H7 (cell line): ENCODE results near the gene PCCA. TPM values are rescaled to one million over a fixed set of nuclear protein-coding genes. Genes with fewer than 3 reads are reported as not detected.
"Not testable (repeated sequence)": the region's sequence is repeated elsewhere in the genome, so short reads cannot be mapped to it uniquely, and the experiment has no call there.

Source experiments
- DNase-seq: peaks from one replicate; pipeline ENCODE4 v3.0.0; 2012
- H3K27me3 ChIP-seq: 2 replicates; pipeline ENCODE4 v1.6.0; 2011; ENCODE audit warnings: mild to moderate bottlenecking, low read length; ENCODE audit not compliant: control insufficient read depth, insufficient read depth
- H3K36me3 ChIP-seq: replicated peaks from 2 replicates; pipeline ENCODE4 v1.5.1; 2011; ENCODE audit warnings: low read length; ENCODE audit not compliant: control insufficient read depth, insufficient read depth
- H3K4me3 ChIP-seq: 2 replicates; pipeline ENCODE4 v1.5.1; 2011; ENCODE audit warnings: low read depth, mild to moderate bottlenecking, control low read depth, low read length, moderate library complexity; ENCODE audit not compliant: insufficient read depth
- total RNA-seq: library from RNA; depleted of rRNA; stranded (reverse); fragments of >200 nt; shearing (Covaris generic); gene quantifications from 2 replicates; pipeline ENCODE4 v1.2.3, GENCODE V29; 2014

The PCCA gene
- total RNA-seq, 1 experiment from 2014 or later, result 23.9 TPM

- H3K36me3 ChIP-seq, result no peaks in the 10 kb centered on the region
- no peaks in the 10 kb centered on the region for H3K27me3 ChIP-seq
- DNase-seq, result no peak
- no peak overlapping the region for H3K4me3 ChIP-seq
These were observed 209.3 kb downstream of the PCCA start for GRCh38 chr13:100298116-100298681.

GRCh38 chr13:100298691-100299090 lies 209.8 kb downstream of the PCCA start:
- Histone ChIP-seq H3K36me3 (no peaks in the 10 kb centered on the region), H3K27me3 (no peaks in the 10 kb centered on the region), H3K4me3 (no peak overlapping the region)
- DNase-seq, result no peak

- no peak for DNase-seq
- H3K4me3 ChIP-seq, result no peak overlapping the region
- no peaks in the 10 kb centered on the region for H3K27me3 ChIP-seq
- H3K36me3 ChIP-seq, result no peaks in the 10 kb centered on the region
These were observed 211.3 kb downstream of the PCCA start for GRCh38 chr13:100300243-100300642.

- no peak for DNase-seq
- no peaks in the 10 kb centered on the region for H3K36me3 ChIP-seq
- H3K4me3 ChIP-seq, result no peak overlapping the region
- H3K27me3 ChIP-seq, result no peaks in the 10 kb centered on the region
These were observed 211.8 kb downstream of the PCCA start for GRCh38 chr13:100300708-100301107.

GRCh38 chr13:100301418-100301817 lies 212.5 kb downstream of the PCCA start:
- no peak overlapping the region for H3K4me3 ChIP-seq
- H3K27me3 ChIP-seq, result no peaks in the 10 kb centered on the region
- no peak for DNase-seq
- no peaks in the 10 kb centered on the region for H3K36me3 ChIP-seq

- no peak for DNase-seq
- H3K27me3 ChIP-seq, result no peaks in the 10 kb centered on the region
- no peaks in the 10 kb centered on the region for H3K36me3 ChIP-seq
- no peak overlapping the region for H3K4me3 ChIP-seq
These were observed 213.5 kb downstream of the PCCA start for GRCh38 chr13:100302391-100302790.

- H3K4me3 ChIP-seq, result no peak overlapping the region
- H3K27me3 ChIP-seq, result no peaks in the 10 kb centered on the region
- H3K36me3 ChIP-seq, result no peaks in the 10 kb centered on the region
- DNase-seq, result no peak
These were observed 215.3 kb downstream of the PCCA start for GRCh38 chr13:100304229-100304628.

GRCh38 chr13:100305398-100305797 lies 216.5 kb downstream of the PCCA start:
- Histone ChIP-seq H3K27me3 (no peaks in the 10 kb centered on the region), H3K4me3 (no peak overlapping the region), H3K36me3 (no peaks in the 10 kb centered on the region)
- DNase-seq, result no peak

- no peak for DNase-seq
These were observed 217.1 kb downstream of the PCCA start for GRCh38 chr13:100306030-100306429.

GRCh38 chr13:100306434-100306999 lies 217.6 kb downstream of the PCCA start:
- DNase-seq, result no peak

More at GRCh38 chr13:100306030-100306429, 217.1 kb downstream of the PCCA start:
- Histone ChIP-seq H3K27me3 (no peaks in the 10 kb centered on the region), H3K4me3 (no peak overlapping the region), H3K36me3 (no peaks in the 10 kb centered on the region)

GRCh38 chr13:100314132-100314910 lies 225.4 kb downstream of the PCCA start:
- Histone ChIP-seq H3K4me3 (no peak overlapping the region), H3K27me3 (no peaks in the 10 kb centered on the region), H3K36me3 (no peaks in the 10 kb centered on the region; the same call in 1 of the 2 replicates)
- DNase-seq, result no peak

More at GRCh38 chr13:100306434-100306999, 217.6 kb downstream of the PCCA start:
- Histone ChIP-seq H3K36me3 (no peaks in the 10 kb centered on the region), H3K27me3 (no peaks in the 10 kb centered on the region), H3K4me3 (no peak overlapping the region)

- no peak for DNase-seq
- no peak overlapping the region for H3K4me3 ChIP-seq
- no peaks in the 10 kb centered on the region for H3K27me3 ChIP-seq
- H3K36me3 ChIP-seq, result no peaks in the 10 kb centered on the region; the same call in 1 of the 2 replicates
These were observed 226.6 kb downstream of the PCCA start for GRCh38 chr13:100315522-100315921.

GRCh38 chr13:100318473-100318872 lies 229.6 kb downstream of the PCCA start:
- H3K27me3 ChIP-seq, H3K4me3 ChIP-seq, DNase-seq, H3K36me3 ChIP-seq: not testable (repeated sequence)

- Histone ChIP-seq H3K27me3 (no peaks in the 10 kb centered on the region), H3K36me3 (no peaks in the 10 kb centered on the region; the same call in 1 of the 2 replicates), H3K4me3 (no peak overlapping the region)
- no peak for DNase-seq
These were observed 235.0 kb downstream of the PCCA start for GRCh38 chr13:100323937-100324336.

GRCh38 chr13:100330662-100331061 lies 241.8 kb downstream of the PCCA start:
- no peaks in the 10 kb centered on the region for H3K36me3 ChIP-seq

More at GRCh38 chr13:100330662-100331061, 241.8 kb downstream of the PCCA start:
- no peak for DNase-seq
- no peaks in the 10 kb centered on the region for H3K27me3 ChIP-seq
- H3K4me3 ChIP-seq, result no peak overlapping the region
